Measurements from ENCODE around the gene ZNF503. TPM values are rescaled to one million over a fixed set of nuclear protein-coding genes. Genes with fewer than 3 reads are reported as not detected.

The ZNF503 gene
- total RNA-seq, 6 experiments from 2014 or later: 9.1 to 15.9 (median 9.7) TPM

DNA sequence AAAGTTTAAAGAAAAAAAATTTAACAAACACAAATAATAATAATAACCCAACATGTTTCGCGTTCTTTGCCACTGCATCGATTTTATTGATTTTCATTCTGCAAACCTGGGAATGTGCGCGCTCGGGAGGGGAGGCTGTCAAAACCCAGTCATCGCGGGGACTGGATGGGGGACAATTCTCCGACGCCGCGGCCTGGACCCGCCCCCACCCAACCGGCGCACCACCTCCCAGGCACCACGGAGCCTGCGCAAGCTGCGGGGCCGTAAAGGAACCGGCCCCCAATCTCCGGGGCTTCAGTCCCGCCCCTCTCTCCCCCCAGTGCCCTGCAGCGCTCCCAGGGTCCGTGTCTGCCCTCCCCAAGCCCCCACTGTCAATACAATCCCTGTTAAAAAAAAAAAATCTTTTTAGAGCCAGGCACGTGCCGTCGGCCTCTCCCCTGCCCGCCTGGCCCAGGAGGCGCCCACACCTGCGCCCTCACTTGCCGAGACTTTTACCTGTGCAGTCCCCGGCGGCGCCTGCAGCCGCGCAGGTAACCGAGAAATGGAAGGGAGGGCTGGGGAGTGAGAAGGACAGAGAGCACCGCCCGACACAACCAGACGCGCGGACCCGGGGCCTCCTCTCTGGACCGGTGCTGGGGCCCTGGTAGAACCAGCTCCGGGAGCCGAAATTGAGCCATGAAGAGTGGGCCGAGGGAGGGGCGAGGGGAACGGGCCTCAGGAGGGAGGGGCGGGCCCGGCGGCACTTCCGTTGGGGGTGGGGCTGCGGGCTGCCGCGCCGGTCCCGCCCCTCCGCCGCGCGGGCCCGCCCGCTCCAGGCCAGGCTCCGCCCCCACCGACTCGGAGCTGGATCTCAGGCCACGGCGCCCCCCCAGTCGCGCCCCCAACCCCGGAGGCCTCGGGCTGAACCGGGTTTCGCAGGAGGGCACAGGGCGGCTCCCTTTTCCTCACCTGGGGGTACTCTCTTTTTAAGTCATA, 7.6 kb upstream of the ZNF503 start:
- no peaks in the 10 kb centered on the region for H3K36me3 Mint-ChIP-seq (ENCODE audit: low read depth)
- peaks cover 15% of the 10 kb centered on the region for H3K27me3 Mint-ChIP-seq (ENCODE audit: insufficient read depth)
- H3K9me3 Mint-ChIP-seq: no peaks in the 10 kb centered on the region
- H3K4me1 Mint-ChIP-seq (ENCODE audit: low read depth): peaks cover under 1% of the 10 kb centered on the region; the same call in 1 of the 2 replicates
- no peak for TF ChIP-seq CTCF (IDR thresholded peaks at IDR 0.05)
- peak; percentile 13 for DNase-seq
- no peak overlapping the region for H3K27ac Mint-ChIP-seq
- peak overlapping the region; percentile 82 for H3K4me3 Mint-ChIP-seq

DNA sequence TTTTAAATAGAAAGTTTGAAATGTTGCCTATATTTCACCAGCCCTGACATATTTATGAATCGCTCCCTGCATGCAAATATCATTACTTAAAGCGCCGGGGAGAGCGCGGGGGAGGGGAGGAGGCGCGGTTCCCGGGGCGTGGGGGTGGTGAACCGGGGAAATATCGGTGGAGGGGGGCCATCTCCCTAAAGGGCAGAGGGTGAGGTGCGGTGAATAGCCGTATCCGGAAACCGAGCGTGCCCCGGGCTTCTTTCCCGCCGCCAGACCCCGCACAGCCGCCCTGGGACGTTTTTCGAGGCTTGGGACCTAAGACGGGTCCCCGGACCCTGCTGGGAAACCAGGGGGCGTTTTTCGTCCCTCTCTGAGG, 6.9 kb upstream of the ZNF503 start:
- no peak for TF ChIP-seq CTCF (IDR thresholded peaks at IDR 0.05)
- Mint-ChIP-seq H3K36me3 (ENCODE audit: low read depth) (no peaks in the 10 kb centered on the region), H3K9me3 (no peaks in the 10 kb centered on the region), H3K27me3 (ENCODE audit: insufficient read depth) (peaks cover 15% of the 10 kb centered on the region), H3K4me1 (ENCODE audit: low read depth) (peaks cover 7% of the 10 kb centered on the region), H3K4me3 (peak overlapping the region; percentile 82), H3K27ac (no peak overlapping the region)
- DNase-seq: no peak

GRCh38 chr10:75407713-75408508, 6.3 kb upstream of the ZNF503 start:
- H3K36me3 Mint-ChIP-seq (ENCODE audit: low read depth): no peaks in the 10 kb centered on the region
- H3K4me1 Mint-ChIP-seq (ENCODE audit: low read depth): peaks cover 13% of the 10 kb centered on the region
- no peak for DNase-seq
- H3K9me3 Mint-ChIP-seq: no peaks in the 10 kb centered on the region
- no peak overlapping the region for H3K27ac Mint-ChIP-seq
- peak overlapping the region; percentile 82 for H3K4me3 Mint-ChIP-seq
- peaks cover 15% of the 10 kb centered on the region for H3K27me3 Mint-ChIP-seq (ENCODE audit: insufficient read depth)
- no peak for TF ChIP-seq CTCF (IDR thresholded peaks at IDR 0.05)

- Mint-ChIP-seq H3K27ac (no peak overlapping the region), H3K36me3 (ENCODE audit: low read depth) (no peaks in the 10 kb centered on the region), H3K4me1 (ENCODE audit: low read depth) (peaks cover 18% of the 10 kb centered on the region), H3K9me3 (no peaks in the 10 kb centered on the region), H3K27me3 (ENCODE audit: insufficient read depth) (peaks cover 17% of the 10 kb centered on the region), H3K4me3 (no peak overlapping the region; the same call in 1 of the 2 replicates)
- DNase-seq: no peak
- TF ChIP-seq CTCF (IDR thresholded peaks at IDR 0.05): no peak
Measured at GRCh38 chr10:75407224-75407712, 5.7 kb upstream of the ZNF503 start.

GRCh38 chr10:75406462-75407223, 5.1 kb upstream of the ZNF503 start:
- Mint-ChIP-seq H3K27me3 (ENCODE audit: insufficient read depth) (peaks cover 14% of the 10 kb centered on the region), H3K4me1 (ENCODE audit: low read depth) (peaks cover 19% of the 10 kb centered on the region), H3K27ac (no peak overlapping the region), H3K36me3 (ENCODE audit: low read depth) (no peaks in the 10 kb centered on the region), H3K9me3 (no peaks in the 10 kb centered on the region), H3K4me3 (no peak overlapping the region; the same call in 1 of the 2 replicates)
- no peak for TF ChIP-seq CTCF (IDR thresholded peaks at IDR 0.05)
- DNase-seq: no peak
